HepG2 (cell line): ENCODE data around the gene IRF7. TPM values are rescaled to one million over a fixed set of nuclear protein-coding genes. Genes with fewer than 3 reads are reported as not detected.

Source experiments
- CCAR2 ChIP-seq: fragments of 200-400 bp; formaldehyde crosslinking; optimal IDR thresholded peaks from 2 replicates; pipeline ENCODE3; 2018; ENCODE audit warnings: low read depth, mild to moderate bottlenecking, low read length, moderate library complexity
- CENPX ChIP-seq: sonication (generic); formaldehyde crosslinking; IDR thresholded peaks from 2 replicates; pipeline ENCODE4 v1.9.0; 2021; ENCODE audit warnings: mild to moderate bottlenecking, missing genetic modification reagents, moderate library complexity
- FOXK1 ChIP-seq: sonication (generic); formaldehyde crosslinking; IDR thresholded peaks from 2 replicates; pipeline ENCODE4 v1.4.0; 2020; ENCODE audit warnings: low read depth, missing genetic modification reagents, borderline replicate concordance
- GPN1 ChIP-seq: sonication (generic); formaldehyde crosslinking; IDR thresholded peaks from 2 replicates; pipeline ENCODE4 v1.5.1; 2020; ENCODE audit warnings: missing genetic modification reagents, borderline replicate concordance
- MNT ChIP-seq: fragments of 450-650 bp; IDR thresholded peaks from 2 replicates; pipeline ENCODE4 v1.6.1; 2016
- PRMT3 ChIP-seq: sonication (generic); formaldehyde crosslinking; IDR thresholded peaks from 2 replicates; pipeline ENCODE4 v1.8.1; 2022; ENCODE audit warnings: low read depth, mild to moderate bottlenecking, moderate library complexity, missing genetic modification reagents, borderline replicate concordance
- SAFB2 ChIP-seq: sonication (generic); formaldehyde crosslinking; IDR thresholded peaks from 2 replicates; pipeline ENCODE4 v1.5.1; 2020; ENCODE audit warnings: missing genetic modification reagents, low read depth, mild to moderate bottlenecking, borderline replicate concordance
- SMC3 ChIP-seq: IDR thresholded peaks from 2 replicates; pipeline ENCODE4 v1.6.1; 2011; ENCODE audit warnings: low read length, improper control_type of control experiment
- YEATS4 ChIP-seq: sonication (generic); formaldehyde crosslinking; IDR thresholded peaks from 2 replicates; pipeline ENCODE4 v1.4.0; 2020; ENCODE audit warnings: missing genetic modification reagents, borderline replicate concordance
- ZBTB49 ChIP-seq: sonication (generic); formaldehyde crosslinking; IDR thresholded peaks from 2 replicates; pipeline ENCODE4 v1.4.0; 2020; ENCODE audit warnings: missing genetic modification reagents, borderline replicate concordance
- ZNF253 ChIP-seq: sonication (generic); formaldehyde crosslinking; IDR thresholded peaks from 2 replicates; pipeline ENCODE4 v1.8.0; 2022; ENCODE audit warnings: mild to moderate bottlenecking, missing genetic modification reagents, borderline replicate concordance
- ZNF326 ChIP-seq: sonication (generic); formaldehyde crosslinking; IDR thresholded peaks from 2 replicates; pipeline ENCODE4 v1.4.0; 2020; ENCODE audit warnings: missing genetic modification reagents, borderline replicate concordance
- ZNF34 ChIP-seq: sonication (generic); formaldehyde crosslinking; IDR thresholded peaks from 2 replicates; pipeline ENCODE4 v1.4.0; 2020; ENCODE audit warnings: mild to moderate bottlenecking, missing genetic modification reagents, borderline replicate concordance
- ZNF691 ChIP-seq: sonication (generic); formaldehyde crosslinking; IDR thresholded peaks from 2 replicates; pipeline ENCODE4 v1.4.0; 2020; ENCODE audit warnings: missing genetic modification reagents, low read depth, mild to moderate bottlenecking, borderline replicate concordance
- ZNF75D ChIP-seq: sonication (generic); formaldehyde crosslinking; IDR thresholded peaks from 2 replicates; pipeline ENCODE4 v1.8.1; 2023; ENCODE audit warnings: missing genetic modification reagents, mild to moderate bottlenecking, borderline replicate concordance
- ZNF761 ChIP-seq: sonication (generic); formaldehyde crosslinking; conservative IDR thresholded peaks from 2 replicates; pipeline ENCODE4 v1.4.0; 2020; ENCODE audit warnings: mild to moderate bottlenecking, missing genetic modification reagents
- ZSCAN30 ChIP-seq: sonication (generic); formaldehyde crosslinking; IDR thresholded peaks from 2 replicates; pipeline ENCODE4 v1.5.0; 2020; ENCODE audit warnings: mild to moderate bottlenecking, missing genetic modification reagents
- polyA plus RNA-seq, 8 experiments: library from polyadenylated mRNA; depleted of rRNA in 3 of 8; stranded (reverse) in 7 of 8; unstranded in 1 of 8; fragments of >200 nt; fragmentation: Illumina TruSeq in 4 of 8; extraction: Trizol in 4 of 8; gene quantifications; 2 replicates each; pipeline versions ENCODE4 v1.2.1 to v1.2.3, GENCODE V29; 2011 to 2016; ENCODE audit warnings: low read depth in 4 of 8, missing spikeins in 1 of 8, mixed read lengths in 1 of 8; ENCODE audit not compliant: insufficient read depth in 1 of 8
- total RNA-seq, 5 experiments: library from RNA; depleted of rRNA; stranded (reverse); fragments of >200 nt; fragmentation: Illumina TruSeq; extraction: Trizol; gene quantifications; 2 replicates each; pipeline ENCODE4 v1.2.3, GENCODE V29; 2016; ENCODE audit warnings: low read depth in 1 of 5
- TF ChIP-seq, protein P1 (sequence below): sonication (generic); formaldehyde crosslinking; conservative IDR thresholded peaks from 2 replicates; pipeline ENCODE4 v1.4.0; 2020; ENCODE audit warnings: mild to moderate bottlenecking, missing genetic modification reagents, moderate library complexity
- TF ChIP-seq, protein P2 (sequence below): sonication (generic); formaldehyde crosslinking; IDR thresholded peaks from 2 replicates; pipeline ENCODE4 v1.4.0; 2020; ENCODE audit warnings: missing genetic modification reagents

Gene IRF7
- total and polyA plus RNA-seq, 2 of the 13 experiments (the other 11 are each of a cell fraction or from before 2014, with no cell fraction given): not detected

- no peak; the same call in 1 of the 2 replicates for TF ChIP-seq YEATS4
- TF ChIP-seq, protein P1, sequence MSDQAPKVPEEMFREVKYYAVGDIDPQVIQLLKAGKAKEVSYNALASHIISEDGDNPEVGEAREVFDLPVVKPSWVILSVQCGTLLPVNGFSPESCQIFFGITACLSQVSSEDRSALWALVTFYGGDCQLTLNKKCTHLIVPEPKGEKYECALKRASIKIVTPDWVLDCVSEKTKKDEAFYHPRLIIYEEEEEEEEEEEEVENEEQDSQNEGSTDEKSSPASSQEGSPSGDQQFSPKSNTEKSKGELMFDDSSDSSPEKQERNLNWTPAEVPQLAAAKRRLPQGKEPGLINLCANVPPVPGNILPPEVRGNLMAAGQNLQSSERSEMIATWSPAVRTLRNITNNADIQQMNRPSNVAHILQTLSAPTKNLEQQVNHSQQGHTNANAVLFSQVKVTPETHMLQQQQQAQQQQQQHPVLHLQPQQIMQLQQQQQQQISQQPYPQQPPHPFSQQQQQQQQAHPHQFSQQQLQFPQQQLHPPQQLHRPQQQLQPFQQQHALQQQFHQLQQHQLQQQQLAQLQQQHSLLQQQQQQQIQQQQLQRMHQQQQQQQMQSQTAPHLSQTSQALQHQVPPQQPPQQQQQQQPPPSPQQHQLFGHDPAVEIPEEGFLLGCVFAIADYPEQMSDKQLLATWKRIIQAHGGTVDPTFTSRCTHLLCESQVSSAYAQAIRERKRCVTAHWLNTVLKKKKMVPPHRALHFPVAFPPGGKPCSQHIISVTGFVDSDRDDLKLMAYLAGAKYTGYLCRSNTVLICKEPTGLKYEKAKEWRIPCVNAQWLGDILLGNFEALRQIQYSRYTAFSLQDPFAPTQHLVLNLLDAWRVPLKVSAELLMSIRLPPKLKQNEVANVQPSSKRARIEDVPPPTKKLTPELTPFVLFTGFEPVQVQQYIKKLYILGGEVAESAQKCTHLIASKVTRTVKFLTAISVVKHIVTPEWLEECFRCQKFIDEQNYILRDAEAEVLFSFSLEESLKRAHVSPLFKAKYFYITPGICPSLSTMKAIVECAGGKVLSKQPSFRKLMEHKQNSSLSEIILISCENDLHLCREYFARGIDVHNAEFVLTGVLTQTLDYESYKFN (CRISPR knock-in tag): peak; percentile 16; the same call in 1 of the 2 replicates
- TF ChIP-seq ZBTB49 (CRISPR knock-in tag): no peak
- TF ChIP-seq PRMT3: no peak
- TF ChIP-seq CENPX (CRISPR knock-in tag): no peak
- TF ChIP-seq SMC3: no peak
- no peak for TF ChIP-seq ZNF75D (CRISPR knock-in tag)
- TF ChIP-seq FOXK1 (CRISPR knock-in tag): no peak
- TF ChIP-seq SAFB2 (CRISPR knock-in tag): no peak
- TF ChIP-seq MNT: no peak
- TF ChIP-seq, protein P2, sequence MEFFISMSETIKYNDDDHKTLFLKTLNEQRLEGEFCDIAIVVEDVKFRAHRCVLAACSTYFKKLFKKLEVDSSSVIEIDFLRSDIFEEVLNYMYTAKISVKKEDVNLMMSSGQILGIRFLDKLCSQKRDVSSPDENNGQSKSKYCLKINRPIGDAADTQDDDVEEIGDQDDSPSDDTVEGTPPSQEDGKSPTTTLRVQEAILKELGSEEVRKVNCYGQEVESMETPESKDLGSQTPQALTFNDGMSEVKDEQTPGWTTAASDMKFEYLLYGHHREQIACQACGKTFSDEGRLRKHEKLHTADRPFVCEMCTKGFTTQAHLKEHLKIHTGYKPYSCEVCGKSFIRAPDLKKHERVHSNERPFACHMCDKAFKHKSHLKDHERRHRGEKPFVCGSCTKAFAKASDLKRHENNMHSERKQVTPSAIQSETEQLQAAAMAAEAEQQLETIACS (CRISPR knock-in tag): peak; percentile 62; the same call in 1 of the 2 replicates
- TF ChIP-seq ZNF326 (CRISPR knock-in tag): no peak
- TF ChIP-seq GPN1: no peak
- TF ChIP-seq ZNF34: no peak
- no peak for TF ChIP-seq ZSCAN30 (CRISPR knock-in tag)
- TF ChIP-seq CCAR2: no peak
- no peak for TF ChIP-seq ZNF761 (CRISPR knock-in tag)
- no peak for TF ChIP-seq ZNF253 (CRISPR knock-in tag)
- TF ChIP-seq ZNF691: no peak
Measured at GRCh38 chr11:575996-576768, 39.6 kb downstream of the IRF7 start, which contains the start of gene PHRF1 (continued).
